ENCODE results near the gene LRMDA. TPM values are rescaled to one million over a fixed set of nuclear protein-coding genes. Genes with fewer than 3 reads are reported as not detected.

LRMDA gene
- 17.1 TPM for total RNA-seq

DNA sequence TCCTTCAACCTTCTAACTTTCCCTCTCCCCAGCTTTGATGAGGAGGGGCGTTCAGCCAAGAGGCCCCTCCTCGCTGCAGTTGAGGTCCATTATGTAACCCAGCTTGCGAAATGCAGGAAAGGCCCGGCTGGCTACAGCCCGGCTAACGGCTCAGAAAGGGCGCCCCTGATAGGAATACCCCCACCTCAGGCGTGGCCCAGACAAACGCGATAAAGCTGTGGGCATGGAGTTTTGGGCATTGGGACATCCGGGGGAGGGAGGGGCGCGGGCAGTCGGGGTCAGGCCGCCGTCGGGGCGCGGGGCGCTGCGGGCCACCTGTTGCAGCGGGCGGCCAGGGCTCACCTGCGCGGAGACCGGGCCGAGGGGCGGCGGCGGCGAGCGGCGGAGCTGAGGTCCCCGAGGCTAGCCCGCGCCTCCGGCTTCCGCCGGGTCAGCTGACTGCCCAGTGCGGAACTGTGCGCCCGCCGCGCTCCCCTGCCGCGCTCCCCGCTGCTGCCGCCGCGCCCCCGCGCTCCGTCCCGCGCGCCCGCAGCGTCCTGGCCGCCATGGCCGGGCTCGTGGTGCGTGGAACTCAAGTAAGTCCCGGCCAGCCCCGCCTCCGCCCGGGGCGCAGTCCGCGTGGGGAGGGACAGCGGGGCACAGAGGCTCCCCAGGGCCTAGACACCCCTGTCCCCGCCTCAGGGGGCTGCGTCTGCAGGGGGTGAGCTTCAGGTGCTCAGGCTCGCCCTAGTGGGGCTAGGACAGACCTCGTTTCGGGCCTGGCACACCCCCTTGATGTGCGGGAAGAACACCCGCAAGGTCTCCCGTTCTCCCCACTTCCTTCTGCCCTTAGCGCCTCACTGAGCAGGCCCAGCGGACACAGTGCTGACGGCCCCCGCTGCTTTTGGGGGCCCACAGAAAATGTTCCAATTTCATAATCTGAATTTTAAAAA is at the start of gene LRMDA:
LRMDA (plus strand) TSS at position 445 of the 932 bp plus-strand sequence.
- peak; percentile 32 for DNase-seq (ENCODE audit: low spot score)

- no peak for DNase-seq (ENCODE audit: low spot score)
Measured at GRCh38 chr10:75386128-75386527, 45.3 kb upstream of the LRMDA start.

DNA sequence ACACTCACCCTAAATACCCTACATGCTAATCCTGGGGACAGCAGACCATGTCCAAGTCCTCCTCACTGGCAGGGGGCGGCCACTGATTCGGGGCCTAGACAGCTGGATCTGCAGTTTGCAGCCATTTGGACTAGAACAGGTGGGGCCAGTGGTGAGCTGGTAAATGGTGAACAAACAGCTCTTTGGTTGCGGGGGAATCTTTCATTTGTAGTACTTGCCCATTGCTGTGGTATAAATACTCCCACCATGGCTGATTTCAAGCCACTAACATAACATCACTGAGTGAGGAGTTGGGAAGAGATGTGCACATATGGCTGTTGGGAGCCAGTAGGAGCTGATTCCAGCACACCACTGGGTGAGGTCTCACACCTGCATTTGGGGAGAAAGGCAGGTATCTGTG is 43.3 kb upstream of the LRMDA start:
- DNase-seq (ENCODE audit: low spot score), result no peak

DNA sequence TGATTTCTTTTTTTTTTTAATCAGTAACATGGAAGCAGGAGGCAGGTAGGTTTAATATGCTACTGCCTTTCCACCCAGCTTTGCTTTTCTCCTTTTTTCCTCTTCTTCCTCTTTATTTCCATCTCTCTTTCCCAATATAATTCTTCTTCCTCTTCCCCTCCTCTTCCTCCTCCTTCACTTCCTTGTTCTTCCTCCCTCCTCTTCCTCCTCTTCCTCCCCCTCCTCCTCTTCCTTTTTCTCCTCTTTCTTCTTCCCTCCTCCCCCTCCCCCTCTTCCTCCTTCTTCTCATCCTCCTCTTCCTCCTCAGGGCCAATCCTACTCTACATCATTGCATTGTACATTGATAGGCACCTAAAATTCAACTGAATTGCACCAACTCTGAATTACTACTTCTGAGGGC is 41.2 kb upstream of the LRMDA start:
- DNase-seq (ENCODE audit: low spot score), result no peak

DNA sequence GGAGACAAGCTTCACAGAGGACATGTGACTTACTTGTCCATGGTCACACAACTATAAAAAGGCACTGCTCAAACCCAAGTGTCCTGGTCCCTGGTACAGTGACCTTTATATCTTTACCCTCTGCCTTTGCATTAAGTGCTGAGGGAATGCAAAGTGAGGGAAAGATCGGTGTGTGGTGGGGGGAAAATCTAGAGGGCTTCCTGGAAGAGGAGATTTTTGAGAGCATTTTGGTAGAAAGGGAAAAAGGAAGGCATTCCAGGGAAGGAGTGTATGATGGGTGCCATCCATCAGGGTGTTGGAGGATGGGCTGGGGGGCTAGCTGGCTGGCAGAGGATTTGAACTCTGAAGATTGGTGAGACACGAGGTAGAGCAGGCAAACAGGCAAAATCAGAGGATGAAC is 39.2 kb upstream of the LRMDA start:
- no peak for DNase-seq (ENCODE audit: low spot score)

DNA sequence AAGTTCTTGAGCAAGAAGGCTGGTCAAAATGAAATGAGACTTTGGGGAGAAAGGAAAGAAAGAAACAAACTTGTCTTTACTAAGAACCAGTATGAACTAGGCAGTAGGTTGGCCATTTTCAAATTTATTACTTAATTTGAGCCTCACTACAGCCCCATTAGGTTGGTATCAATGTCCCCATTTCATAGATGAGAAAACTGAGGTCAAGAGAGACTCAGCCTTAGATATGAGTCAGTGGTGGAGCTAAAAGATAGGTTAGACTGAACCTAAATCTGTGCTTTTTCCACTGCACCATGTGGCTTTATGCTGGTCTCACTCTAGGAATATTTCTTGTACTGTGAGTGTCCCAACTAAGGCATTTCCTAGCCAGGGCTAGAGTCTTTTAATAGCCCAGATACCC is 38.7 kb upstream of the LRMDA start:
- DNase-seq (ENCODE audit: low spot score), result no peak

GRCh38 chr10:75394221-75394620 is 37.2 kb upstream of the LRMDA start:
- no peak for DNase-seq (ENCODE audit: low spot score)

DNA sequence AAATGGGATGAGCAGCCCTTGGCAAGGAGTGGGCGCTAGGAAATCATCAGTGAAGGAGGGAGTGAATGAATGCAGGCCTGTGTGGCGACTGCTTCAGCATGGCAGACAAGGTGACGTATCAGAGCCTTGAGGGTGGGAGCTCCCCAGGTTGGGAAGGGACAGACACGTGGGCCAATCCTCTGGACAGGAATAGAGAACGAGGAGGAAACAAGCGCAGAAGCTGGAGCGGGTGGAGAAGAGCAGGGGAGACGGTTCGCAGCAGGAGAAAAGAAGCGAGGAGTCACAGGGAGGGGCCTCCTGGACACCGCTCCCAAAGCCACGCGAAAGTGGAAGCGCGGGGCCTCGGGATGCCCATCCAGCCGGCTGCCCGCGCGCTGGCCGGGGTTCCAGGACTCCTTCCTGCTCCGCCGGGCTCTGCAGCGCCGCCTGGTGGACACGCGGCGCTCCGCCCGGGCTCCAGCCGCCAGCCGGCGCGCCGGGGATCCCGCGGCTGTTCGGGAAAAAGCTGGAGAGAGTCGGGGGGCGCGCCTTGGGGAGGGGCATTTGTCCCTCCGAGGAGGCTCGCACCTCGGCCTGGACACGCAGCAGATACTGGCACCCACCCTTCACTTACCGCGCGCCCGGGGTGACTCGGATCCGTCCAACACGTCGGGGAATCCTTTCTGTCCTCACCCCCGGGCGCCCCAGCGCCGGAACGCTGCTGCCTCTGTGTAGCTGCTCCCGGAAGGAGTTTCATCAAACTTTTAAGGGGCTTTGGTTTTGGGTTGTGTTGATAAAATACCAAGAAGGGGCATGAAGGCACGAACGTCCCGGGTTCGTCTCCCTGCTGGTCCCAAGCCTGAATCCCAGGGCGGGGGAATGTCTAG is 36.1 kb upstream of the LRMDA start:
- peak; percentile 32 for DNase-seq (ENCODE audit: low spot score)

DNA sequence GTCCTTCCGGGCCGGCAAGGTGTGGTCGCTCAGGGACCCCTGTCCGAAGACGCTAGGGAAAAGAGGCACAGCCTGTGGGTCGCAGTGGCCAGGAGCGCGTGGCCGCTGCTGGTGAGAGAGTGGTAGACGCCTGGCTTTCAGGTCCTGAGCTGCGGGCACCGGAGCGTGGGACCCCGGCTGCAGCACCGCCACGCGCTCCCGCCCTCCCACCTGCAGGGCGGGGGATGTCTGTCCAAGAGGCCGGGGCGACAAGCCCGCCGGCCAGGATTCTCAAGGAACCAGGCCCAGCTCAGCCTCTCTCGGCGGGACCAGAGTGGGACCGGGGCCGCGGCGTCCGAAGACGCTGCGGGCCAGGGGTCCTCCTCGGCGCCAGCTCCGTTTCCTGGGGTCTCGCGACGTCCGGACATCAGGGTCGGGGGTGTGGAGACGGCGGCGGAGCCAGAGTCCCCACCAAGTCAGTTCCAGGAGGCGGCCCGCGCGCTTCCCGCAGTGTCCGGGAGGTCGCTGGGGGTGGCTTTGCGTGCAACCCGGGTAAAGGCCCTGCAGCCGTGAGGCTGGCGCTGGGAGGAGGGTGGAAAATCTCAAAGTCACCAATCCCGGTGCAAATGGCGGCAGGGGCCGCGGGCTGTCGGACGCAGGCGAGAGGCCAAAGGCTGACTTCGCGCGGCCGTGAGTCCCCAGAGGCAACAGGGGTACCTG is 35.3 kb upstream of the LRMDA start:
- peak; percentile 13 for DNase-seq (ENCODE audit: low spot score)

DNA sequence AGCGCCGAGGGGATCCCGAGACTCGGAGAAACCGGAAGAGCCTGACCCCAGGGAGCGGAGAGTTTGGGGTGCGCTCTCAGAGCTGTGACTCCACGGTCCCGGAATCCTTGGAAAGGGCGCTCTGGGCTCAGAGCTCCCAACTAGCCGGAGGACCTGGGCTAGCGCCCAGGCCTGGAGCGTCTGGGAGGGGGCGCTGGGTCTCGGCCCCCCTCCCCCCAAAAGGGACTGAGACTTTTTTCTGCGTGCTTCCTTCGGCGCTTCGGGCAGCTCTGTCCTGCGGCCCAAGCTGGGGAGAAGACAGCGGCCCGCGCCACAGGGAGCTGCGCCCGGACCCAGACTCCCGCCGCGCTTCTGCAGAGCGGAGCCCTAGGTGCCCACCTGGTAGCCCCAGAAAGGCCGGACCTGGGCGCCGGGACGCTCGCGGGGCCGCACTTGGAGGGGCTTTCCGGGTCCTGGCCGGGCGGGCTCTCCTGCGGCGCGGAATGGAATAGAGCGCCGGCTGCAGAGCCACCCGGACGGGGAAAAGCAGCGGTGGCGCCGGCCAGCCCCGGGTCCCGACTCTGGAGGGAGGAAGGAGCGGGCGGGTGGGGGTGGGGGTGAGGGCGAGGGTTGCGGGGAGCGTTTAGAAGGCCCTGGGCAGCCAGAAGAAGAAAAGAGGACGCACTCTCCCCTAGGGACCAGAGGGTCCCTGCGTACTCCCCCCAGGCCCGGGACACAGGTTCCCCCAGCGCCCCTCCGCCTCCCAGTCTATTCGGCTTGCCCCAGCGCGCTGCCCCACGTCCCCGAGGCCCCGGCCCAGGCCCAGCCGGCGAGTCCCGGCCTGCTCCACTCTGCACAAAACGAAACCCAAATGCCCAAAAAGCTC is 34.6 kb upstream of the LRMDA start:
- DNase-seq (ENCODE audit: low spot score), result no peak

- DNase-seq (ENCODE audit: low spot score), result no peak
Measured at GRCh38 chr10:75397496-75398199, 33.8 kb upstream of the LRMDA start.

DNA sequence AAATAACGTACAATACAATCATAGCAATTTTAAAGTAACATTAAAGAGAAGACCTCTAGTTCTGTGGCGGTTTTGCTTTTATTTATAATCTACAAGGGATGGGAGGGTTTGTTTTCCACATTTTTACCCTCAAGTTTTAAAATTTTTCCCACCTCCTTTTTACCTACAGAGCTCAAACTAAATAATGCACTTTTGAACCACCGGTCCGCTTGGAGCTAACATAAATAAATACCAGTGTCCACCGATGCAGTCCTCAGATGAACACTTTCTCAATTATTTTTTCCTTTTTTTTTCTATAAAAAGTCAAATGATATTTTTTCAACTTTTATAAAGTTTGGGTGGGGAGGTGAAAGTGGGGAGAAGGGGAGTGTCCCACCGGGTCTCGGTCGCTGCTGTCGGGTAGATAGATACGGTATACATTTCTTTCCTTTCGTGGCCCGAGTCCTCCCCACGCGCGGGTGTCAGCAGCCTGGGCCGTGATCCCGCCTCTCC is 33.2 kb upstream of the LRMDA start:
- DNase-seq (ENCODE audit: low spot score), result no peak

- no peak for DNase-seq (ENCODE audit: low spot score)
Measured at GRCh38 chr10:75398692-75399460, 32.5 kb upstream of the LRMDA start.

DNA sequence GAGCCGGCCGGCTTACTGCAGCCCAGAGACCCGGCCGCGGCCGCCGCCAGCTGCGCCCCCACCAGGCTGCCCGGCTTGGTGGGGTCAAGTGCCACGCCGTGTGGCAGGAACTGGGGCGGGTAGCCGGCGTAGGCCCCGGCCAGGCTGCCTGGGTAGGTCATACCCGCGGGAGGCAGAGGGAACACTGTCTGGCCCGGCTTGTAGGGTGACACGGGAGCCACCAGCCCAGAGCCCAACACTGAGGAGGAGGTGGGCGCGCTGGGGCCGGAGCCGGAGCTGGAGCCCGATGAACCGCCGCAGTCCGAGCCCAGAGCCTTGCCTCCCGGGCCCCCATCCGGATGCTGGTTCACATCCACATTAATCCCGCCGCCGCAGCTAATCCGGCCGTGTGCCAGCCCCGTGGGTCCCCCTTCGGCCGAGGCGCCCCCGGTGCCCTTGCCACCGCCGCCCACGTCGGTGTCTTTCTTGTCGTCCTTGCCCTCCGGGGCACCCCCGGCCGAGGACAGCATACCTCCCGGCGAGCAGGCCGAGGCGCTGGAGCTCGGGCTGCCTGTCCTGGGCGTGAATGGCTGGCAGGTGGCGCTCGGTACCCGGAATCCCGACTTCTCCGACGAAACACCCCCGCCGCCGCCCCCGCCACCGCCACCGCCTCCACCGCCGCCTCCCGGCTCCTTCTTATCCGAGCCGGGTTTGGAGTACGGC is 31.8 kb upstream of the LRMDA start:
- DNase-seq (ENCODE audit: low spot score), result peak; percentile 85

GRCh38 chr10:75400163-75400770 is 31.2 kb upstream of the LRMDA start:
- DNase-seq (ENCODE audit: low spot score), result no peak

GRCh38 chr10:75400771-75401568 is 30.5 kb upstream of the LRMDA start:
- DNase-seq (ENCODE audit: low spot score), result peak; percentile 51

All from mucosa of gallbladder (tissue), 1 donor.